H1 (cell line): ENCODE data around the gene KDM2A. TPM values are rescaled to one million over a fixed set of nuclear protein-coding genes. Genes with fewer than 3 reads are reported as not detected.

ENCODE experiments used
- RNF2 ChIP-seq: fragments of 200-900, 300-1000 bp; sonication (generic); IDR thresholded peaks from 2 replicates; pipeline ENCODE4 v1.7.1; 2016; ENCODE audit warnings: borderline replicate concordance, low read depth, mild to moderate bottlenecking, antibody characterized with exemption, low read length; ENCODE audit not compliant: poor library complexity, severe bottlenecking; ENCODE audit errors: missing control alignments
- polyA plus RNA-seq, 7 experiments: library from polyadenylated mRNA; depleted of rRNA in 3 of 7; stranded (reverse) in 5 of 7; unstranded in 2 of 7; fragments of >200 nt in 5 of 7; fragments of 200-250 nt in 2 of 7; gene quantifications; 1 replicate in 5 of 7; 2 replicates in 1 of 7; 4 replicates in 1 of 7; pipeline versions ENCODE4 v1.2.1 to v1.2.3, GENCODE V29; 2011 to 2013; ENCODE audit warnings: missing spikeins in 2 of 7, mixed read lengths in 2 of 7
- total RNA-seq: library from RNA; stranded (reverse); fragmentation: NEBNext Ultra II Directional; extraction: Animal tissue kit (Norgen Biotek cat#: 25700); gene quantifications from 2 replicates; pipeline ENCODE4 v1.2.1, GENCODE V29; 2021

Gene KDM2A
- total and polyA plus RNA-seq, 2 of the 8 experiments (the other 6 are each of a cell fraction or from before 2014, with no cell fraction given) = 55.4 to 66.2 TPM

GRCh38 chr11:67287355-67288197 lies 168.5 kb downstream of the KDM2A start (continued):
- no peak for TF ChIP-seq RNF2
